Choroid plexus epithelial cell (primary cell): ENCODE data around the gene EHMT1.
"Not testable (repeated sequence)": the region's sequence is repeated elsewhere in the genome, so short reads cannot be mapped to it uniquely, and the experiment has no call there.

Experiments used
- DNase-seq: peaks from one replicate; pipeline ENCODE4 v3.0.0-alpha.2; 2010; ENCODE audit warnings: low read depth
- H3K4me3 ChIP-seq: 2 replicates; pipeline ENCODE4 v1.5.1; 2011; ENCODE audit warnings: low read depth, mild to moderate bottlenecking, control low read depth, low read length, moderate library complexity
- CTCF ChIP-seq: conservative IDR thresholded peaks from 2 replicates; pipeline ENCODE4 v1.5.1; 2011; ENCODE audit warnings: low read depth, mild to moderate bottlenecking, control low read depth, inconsistent platforms, low read length, moderate library complexity

The EHMT1 gene

DNA sequence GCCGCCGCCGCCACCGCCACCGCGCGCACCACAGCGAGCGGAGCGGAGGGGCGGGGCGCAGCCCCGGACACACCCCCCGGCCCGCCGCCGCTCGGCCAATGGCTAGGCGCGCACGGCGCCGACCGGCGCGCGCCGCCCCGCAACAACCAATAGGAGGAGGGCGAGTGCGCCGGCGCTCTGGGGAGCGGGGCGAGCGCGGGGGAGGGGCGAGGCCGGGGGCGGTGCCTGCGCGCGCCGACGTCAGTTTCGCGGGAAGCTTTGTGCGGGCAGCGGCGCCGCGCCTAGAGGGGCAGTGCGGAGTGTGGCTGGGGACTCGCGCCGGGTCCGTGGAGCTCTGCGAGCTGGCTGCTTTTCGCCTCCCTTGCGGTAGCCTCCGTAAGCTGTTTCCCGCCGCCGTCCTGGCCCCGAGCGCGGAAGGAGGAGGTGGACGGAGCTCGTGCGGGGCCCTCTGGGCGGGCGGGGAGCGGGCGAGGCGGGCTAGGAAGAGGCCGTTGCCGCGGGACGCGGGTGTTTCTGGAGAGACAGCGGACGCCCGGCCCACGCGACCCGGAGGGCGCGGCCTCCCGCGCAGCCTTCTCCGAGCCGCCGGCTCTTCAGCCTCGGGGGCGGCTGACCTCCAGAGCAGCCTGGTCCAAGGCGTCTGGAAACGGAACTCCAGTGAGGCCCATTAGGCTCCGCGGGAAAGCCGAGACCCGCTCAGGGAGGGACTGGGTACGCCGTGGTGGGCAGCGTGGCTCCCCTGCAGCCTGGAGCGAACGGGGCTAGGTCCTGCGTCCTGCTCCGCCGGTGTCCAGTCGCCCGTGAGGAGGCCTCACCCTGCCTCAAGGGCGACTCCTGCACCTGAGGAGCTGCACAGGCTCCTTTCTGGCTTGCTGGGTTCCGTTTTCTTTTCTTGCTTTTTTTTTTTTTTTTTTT lies 28.1 kb upstream of the EHMT1 start, which contains the start of gene ZMYND19:
Gene ZMYND19, minus strand, starts transcription at position 44 of the 915 bp plus-strand sequence. CDS start 249 bp downstream, outside the sequence.
- no peak for TF ChIP-seq CTCF
- peak; percentile 86 for DNase-seq
- peak within 1 kb of the TSS; percentile 82 for H3K4me3 ChIP-seq

DNA sequence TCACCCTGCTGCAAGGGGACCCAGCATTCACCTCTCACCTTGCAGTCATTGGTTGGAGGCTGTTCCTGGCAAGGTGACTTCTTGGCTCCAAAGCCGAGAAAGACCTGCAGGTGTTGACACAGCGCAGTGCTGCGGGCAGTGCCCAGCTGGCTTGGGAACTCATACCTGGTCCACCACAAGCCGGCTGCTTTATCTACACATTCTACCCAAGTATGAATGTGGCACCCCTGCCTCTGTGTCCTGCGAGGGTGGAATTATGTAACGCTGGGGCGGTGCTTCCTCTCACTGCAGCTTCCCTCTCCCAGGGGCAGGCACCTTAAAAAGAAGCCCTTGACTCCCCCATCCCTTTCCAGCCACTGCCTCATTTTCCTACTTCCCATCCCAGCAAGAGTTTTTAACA lies 26.0 kb upstream of the EHMT1 start:
- DNase-seq: no peak
- H3K4me3 ChIP-seq: no peak overlapping the region
- no peak for TF ChIP-seq CTCF

GRCh38 chr9:137593176-137593575 lies 25.6 kb upstream of the EHMT1 start:
- TF ChIP-seq CTCF: no peak
- peak; percentile 54 for DNase-seq
- no peak overlapping the region for H3K4me3 ChIP-seq

DNA sequence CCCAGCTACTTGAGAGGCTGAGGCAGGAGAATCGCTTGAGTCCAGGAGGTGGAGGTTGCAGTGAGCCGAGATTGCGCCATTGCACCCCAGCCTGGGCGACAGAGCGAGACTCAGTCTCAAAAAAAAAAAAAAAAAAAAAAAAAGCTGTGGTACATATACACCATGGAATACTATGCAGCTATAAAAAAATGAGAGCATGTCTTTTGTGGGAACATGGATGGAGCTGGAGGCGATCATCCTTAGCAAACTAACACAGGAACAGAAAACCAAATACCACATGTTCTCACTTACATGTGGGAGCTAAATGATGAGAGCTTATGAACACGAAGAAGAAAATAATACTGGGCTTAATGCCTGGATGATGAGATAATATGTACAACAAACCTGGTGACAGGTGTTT lies 22.2 kb upstream of the EHMT1 start:
- not testable (repeated sequence) for H3K4me3 ChIP-seq

DNA sequence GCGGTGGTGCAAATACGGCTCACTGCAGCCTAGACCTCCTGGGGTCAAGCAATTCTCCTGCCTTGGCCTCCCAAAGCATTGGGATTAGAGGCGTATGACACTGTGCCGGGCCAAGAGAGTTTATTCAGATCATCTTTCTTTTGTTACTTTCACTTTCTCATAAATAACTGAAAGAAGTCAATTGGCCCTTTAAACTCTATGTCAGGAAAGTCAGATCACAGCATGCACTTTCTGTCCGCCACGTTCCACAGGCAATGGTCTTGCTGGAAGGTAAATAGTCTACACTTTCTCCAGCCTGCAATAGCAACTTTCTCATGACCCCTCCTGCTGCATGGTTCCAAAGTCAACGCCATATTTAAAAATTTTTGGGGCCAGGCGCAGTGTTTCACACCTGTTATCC lies 19.9 kb upstream of the EHMT1 start:
- no peak for DNase-seq
- no peak overlapping the region for H3K4me3 ChIP-seq
- TF ChIP-seq CTCF: no peak

More for the DNA sequence above, 22.2 kb upstream of the EHMT1 start:
- not testable (repeated sequence) for DNase-seq

- no peak for TF ChIP-seq CTCF
- DNase-seq: peak; percentile 40
- no peak overlapping the region for H3K4me3 ChIP-seq
These were observed 16.1 kb upstream of the EHMT1 start for GRCh38 chr9:137602661-137603060.

DNA sequence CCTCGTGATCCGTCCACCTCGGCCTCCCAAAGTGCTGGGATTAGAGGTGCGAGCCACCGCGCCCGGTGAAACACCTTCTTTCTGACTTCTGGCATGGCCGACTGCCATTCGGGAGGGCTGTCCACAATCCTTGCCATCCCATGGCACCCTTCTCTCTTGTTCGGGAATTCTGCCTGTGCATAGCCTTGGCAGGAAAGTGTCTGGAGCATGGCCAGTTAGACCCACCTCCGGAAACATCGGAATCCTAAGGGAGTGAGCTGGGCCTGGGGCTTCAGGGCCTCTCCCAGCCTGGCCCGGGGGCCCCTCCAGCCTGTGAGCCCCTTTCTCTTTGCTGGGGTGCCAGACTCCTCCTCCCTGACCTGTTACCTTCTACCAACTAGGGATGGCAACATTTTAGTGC lies 14.9 kb upstream of the EHMT1 start:
- no peak for TF ChIP-seq CTCF
- no peak for DNase-seq
- H3K4me3 ChIP-seq: no peak overlapping the region
